Raji (cell line): ENCODE measurements around the gene HIVEP1.

Experiments
- POLR2A ChIP-seq: IDR thresholded peaks from 2 replicates; pipeline ENCODE4 v1.6.1; 2011; ENCODE audit warnings: low read depth, low read length, control low read depth; ENCODE audit not compliant: insufficient read depth

The HIVEP1 gene

GRCh38 chr6:12173661-12174060, 161.5 kb downstream of the HIVEP1 start:
- no peak for TF ChIP-seq POLR2A

GRCh38 chr6:12174878-12175277, 162.8 kb downstream of the HIVEP1 start:
- TF ChIP-seq POLR2A = no peak

- TF ChIP-seq POLR2A = no peak
These were observed 163.5 kb downstream of the HIVEP1 start for GRCh38 chr6:12175626-12176025.

- TF ChIP-seq POLR2A = no peak
These were observed 166.4 kb downstream of the HIVEP1 start for GRCh38 chr6:12178521-12178920.

GRCh38 chr6:12181481-12181880, 169.4 kb downstream of the HIVEP1 start:
- TF ChIP-seq POLR2A = no peak

GRCh38 chr6:12182676-12183075, 170.6 kb downstream of the HIVEP1 start:
- no peak for TF ChIP-seq POLR2A

- TF ChIP-seq POLR2A = no peak
These were observed 173.1 kb downstream of the HIVEP1 start for GRCh38 chr6:12185081-12185673.

GRCh38 chr6:12186528-12186927, 174.4 kb downstream of the HIVEP1 start:
- no peak for TF ChIP-seq POLR2A

GRCh38 chr6:12189150-12189549, 177.0 kb downstream of the HIVEP1 start:
- no peak for TF ChIP-seq POLR2A

GRCh38 chr6:12189661-12190060, 177.5 kb downstream of the HIVEP1 start:
- TF ChIP-seq POLR2A = no peak

GRCh38 chr6:12190252-12190651, 178.1 kb downstream of the HIVEP1 start:
- no peak for TF ChIP-seq POLR2A

GRCh38 chr6:12196326-12196936, 184.3 kb downstream of the HIVEP1 start:
- no peak for TF ChIP-seq POLR2A

GRCh38 chr6:12198851-12199250, 186.7 kb downstream of the HIVEP1 start:
- TF ChIP-seq POLR2A = no peak

- TF ChIP-seq POLR2A = no peak
These were observed 188.0 kb downstream of the HIVEP1 start for GRCh38 chr6:12200015-12200564.

GRCh38 chr6:12200761-12201160, 188.6 kb downstream of the HIVEP1 start:
- TF ChIP-seq POLR2A = no peak

GRCh38 chr6:12203001-12203400, 190.9 kb downstream of the HIVEP1 start:
- TF ChIP-seq POLR2A = no peak

GRCh38 chr6:12208190-12208589, 196.1 kb downstream of the HIVEP1 start:
- TF ChIP-seq POLR2A = no peak
